Renal cortical epithelial cell (primary cell): ENCODE results near the gene SLC66A2. TPM values are rescaled to one million over a fixed set of nuclear protein-coding genes. Genes with fewer than 3 reads are reported as not detected.

Experiments used
- total RNA-seq: library from RNA; depleted of rRNA; stranded (reverse); fragments of >200 nt; gene quantifications from 2 replicates; pipeline ENCODE4 v1.2.3, GENCODE V29; 2014

The SLC66A2 gene
- total RNA-seq, 1 donor from 2014 or later = 44.7 TPM

Other genes starting within 250 kb of the SLC66A2 start
- 0.20 TPM in 1 of 2 replicates, not detected in the other for gene KCNG2, start 153.7 kb downstream of the SLC66A2 start, total RNA-seq
- gene HSBP1L1, start 13.0 kb upstream of the SLC66A2 start, total RNA-seq = 13.1 and 20.1 TPM in 2 replicates
- gene TXNL4A, start 36.9 kb upstream of the SLC66A2 start, total RNA-seq = 40.1 and 72.4 TPM in 2 replicates
- 26.0 and 47.1 TPM in 2 replicates for gene RBFA, start 82.8 kb upstream of the SLC66A2 start, total RNA-seq
- gene ADNP2, start 157.6 kb upstream of the SLC66A2 start, total RNA-seq = 22.4 and 22.9 TPM in 2 replicates